GM12872 (cell line): ENCODE data around the gene GALNT17.

Experiments used
- TF ChIP-seq, protein P1 (sequence below): IDR thresholded peaks from 3 replicates; pipeline ENCODE4 v1.5.1; 2011; ENCODE audit warnings: low read depth, mild to moderate bottlenecking, low read length, moderate library complexity; ENCODE audit not compliant: insufficient read depth

Gene GALNT17

DNA sequence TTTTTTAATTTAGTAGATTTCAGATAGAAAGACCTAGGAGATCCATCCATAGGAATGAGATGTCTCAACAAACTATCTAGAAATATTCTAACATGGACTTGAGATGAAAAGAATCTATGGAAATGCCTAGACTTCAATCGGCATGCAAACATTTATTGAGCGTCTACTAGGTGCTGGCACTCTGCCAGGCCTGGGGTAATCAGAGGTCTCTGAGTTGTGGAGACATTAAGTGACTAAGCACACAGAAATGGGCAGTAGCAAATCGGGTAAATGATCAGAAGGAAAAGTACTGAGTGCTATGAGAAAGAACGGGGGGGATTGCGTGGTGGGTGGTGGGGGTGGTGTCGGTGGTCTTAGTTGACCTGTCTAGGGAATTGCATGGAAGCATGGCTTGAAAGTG, 466.6 kb downstream of the GALNT17 start:
- TF ChIP-seq, protein P1, sequence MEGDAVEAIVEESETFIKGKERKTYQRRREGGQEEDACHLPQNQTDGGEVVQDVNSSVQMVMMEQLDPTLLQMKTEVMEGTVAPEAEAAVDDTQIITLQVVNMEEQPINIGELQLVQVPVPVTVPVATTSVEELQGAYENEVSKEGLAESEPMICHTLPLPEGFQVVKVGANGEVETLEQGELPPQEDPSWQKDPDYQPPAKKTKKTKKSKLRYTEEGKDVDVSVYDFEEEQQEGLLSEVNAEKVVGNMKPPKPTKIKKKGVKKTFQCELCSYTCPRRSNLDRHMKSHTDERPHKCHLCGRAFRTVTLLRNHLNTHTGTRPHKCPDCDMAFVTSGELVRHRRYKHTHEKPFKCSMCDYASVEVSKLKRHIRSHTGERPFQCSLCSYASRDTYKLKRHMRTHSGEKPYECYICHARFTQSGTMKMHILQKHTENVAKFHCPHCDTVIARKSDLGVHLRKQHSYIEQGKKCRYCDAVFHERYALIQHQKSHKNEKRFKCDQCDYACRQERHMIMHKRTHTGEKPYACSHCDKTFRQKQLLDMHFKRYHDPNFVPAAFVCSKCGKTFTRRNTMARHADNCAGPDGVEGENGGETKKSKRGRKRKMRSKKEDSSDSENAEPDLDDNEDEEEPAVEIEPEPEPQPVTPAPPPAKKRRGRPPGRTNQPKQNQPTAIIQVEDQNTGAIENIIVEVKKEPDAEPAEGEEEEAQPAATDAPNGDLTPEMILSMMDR, result no peak

DNA sequence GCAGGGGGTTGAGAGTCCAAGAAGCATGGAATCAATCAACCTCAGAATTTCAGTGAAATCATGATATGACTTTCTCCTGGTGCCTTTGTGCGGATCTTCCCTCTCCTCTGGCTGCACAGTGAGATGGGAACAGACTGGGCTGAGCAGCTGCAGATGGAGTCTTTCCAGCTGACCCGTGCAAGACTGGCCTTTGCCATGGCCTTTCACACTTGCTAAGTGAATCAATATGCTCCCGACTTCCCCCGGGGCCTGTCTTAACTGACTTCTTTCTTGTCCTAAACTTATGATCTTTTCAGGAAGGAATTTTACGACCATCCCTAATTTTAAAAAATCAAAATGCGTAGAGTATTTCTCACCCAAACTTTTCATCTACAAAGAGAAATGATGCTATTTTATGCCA, 469.9 kb downstream of the GALNT17 start:
- TF ChIP-seq, protein P1, result no peak

- TF ChIP-seq, protein P1, result no peak
These were observed 473.0 kb downstream of the GALNT17 start for GRCh38 chr7:71604818-71605414.

DNA sequence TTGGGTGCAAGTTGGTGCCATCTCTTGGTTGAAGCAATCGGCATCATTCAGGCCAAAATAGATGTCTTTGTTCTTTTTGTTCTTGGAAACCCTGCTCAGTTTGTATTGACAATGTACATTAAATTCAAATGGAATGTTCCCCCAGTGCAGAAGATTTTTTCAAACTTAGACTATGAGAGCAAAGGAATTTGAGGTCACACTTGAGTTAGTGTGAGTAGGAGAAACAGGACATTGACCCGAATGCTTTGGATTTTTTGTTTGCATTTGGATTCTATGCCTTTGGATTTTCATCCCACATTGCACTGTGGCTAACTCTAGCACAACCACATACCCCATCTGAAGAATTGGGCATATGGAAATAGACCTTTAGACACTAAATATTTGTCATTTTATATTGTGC, 480.0 kb downstream of the GALNT17 start:
- TF ChIP-seq, protein P1, result no peak

DNA sequence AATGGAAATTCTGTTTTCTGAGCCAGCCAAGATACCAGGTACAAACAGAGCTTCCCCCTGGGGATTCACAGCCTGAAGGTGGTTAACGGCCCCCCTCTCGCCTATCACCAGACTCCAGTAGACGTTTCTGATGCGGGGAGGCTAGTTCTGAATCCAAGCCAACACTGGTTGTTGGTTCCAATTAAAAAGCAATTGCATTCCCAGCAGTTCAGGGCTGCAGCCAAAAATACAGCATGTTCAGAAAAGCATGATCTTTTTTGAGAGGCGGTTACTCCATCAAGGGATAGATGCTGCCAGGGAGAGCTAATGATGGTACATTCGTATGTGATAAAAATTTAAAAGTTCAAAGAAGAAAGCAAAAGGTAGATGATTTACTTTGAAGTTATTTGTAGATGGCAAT, 481.0 kb downstream of the GALNT17 start:
- TF ChIP-seq, protein P1, result no peak

DNA sequence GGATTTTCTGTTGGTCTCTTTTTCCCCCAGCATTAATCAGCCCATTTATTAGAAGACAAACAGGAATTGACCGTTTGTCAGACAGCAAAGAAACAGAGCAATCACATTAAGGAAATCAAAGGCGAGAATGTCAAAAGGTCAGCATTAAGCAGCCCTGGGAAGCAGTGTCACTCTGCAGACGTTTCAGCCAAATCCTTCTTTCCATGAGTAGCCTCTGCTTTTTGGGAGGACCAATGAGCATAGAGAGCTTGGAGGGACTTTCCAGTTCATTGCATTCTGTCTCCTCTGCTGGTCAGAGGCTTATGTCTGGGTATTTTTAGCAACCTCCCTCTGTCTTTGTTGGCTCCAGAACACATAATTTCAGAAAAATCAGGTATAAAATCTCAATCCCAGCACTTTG, 481.4 kb downstream of the GALNT17 start:
- TF ChIP-seq, protein P1, result no peak

- TF ChIP-seq, protein P1, result no peak
These were observed 483.1 kb downstream of the GALNT17 start for GRCh38 chr7:71615017-71615416.

GRCh38 chr7:71616217-71616616, 484.3 kb downstream of the GALNT17 start:
- TF ChIP-seq, protein P1, result no peak
